WTC11 (cell line): ENCODE results near the gene ABCB11. TPM values are rescaled to one million over a fixed set of nuclear protein-coding genes. Genes with fewer than 3 reads are reported as not detected.

ENCODE experiments used
- ATAC-seq: fragments of 200-7000 bp; cut with Tn5 transposase; 2 replicates; pipeline ENCODE4 v1.10.0; 2021; ENCODE audit warnings: mild to moderate bottlenecking, moderate library complexity
- CTCF ChIA-PET: fragments of 300-600 bp; sonication (Branson Sonifier 250); formaldehyde crosslinking; loops from one replicate; lab custom pipeline; 2021; ENCODE audit warnings: antibody characterized with exemption; lab: Charles Lee
- POLR2A ChIA-PET: fragments of 350-600 bp; sonication (Branson Sonifier 250); formaldehyde crosslinking; loops from one replicate; lab custom pipeline; 2021; ENCODE audit warnings: antibody characterized with exemption; lab: Charles Lee
- DNase-seq: peaks from one replicate; pipeline ENCODE4 v3.0.0; 2021; ENCODE audit warnings: low spot score
- H3K27ac Mint-ChIP-seq: 2 replicates; pipeline ENCODE4 v1.8.0; 2021; ENCODE audit warnings: mixed read lengths
- H3K27me3 Mint-ChIP-seq: 2 replicates; pipeline ENCODE4 v1.8.0; 2021; ENCODE audit warnings: low read depth, mild to moderate bottlenecking, moderate library complexity, mixed read lengths
- H3K36me3 Mint-ChIP-seq: 2 replicates; pipeline ENCODE4 v1.8.0; 2021; ENCODE audit warnings: mixed read lengths
- H3K4me1 Mint-ChIP-seq: 2 replicates; pipeline ENCODE4 v1.8.0; 2022; ENCODE audit warnings: mixed read lengths
- H3K4me3 Mint-ChIP-seq: 2 replicates; pipeline ENCODE4 v1.8.0; 2021; ENCODE audit warnings: mild to moderate bottlenecking, moderate library complexity, mixed read lengths
- H3K9me3 Mint-ChIP-seq: 2 replicates; pipeline ENCODE4 v1.8.0; 2021; ENCODE audit warnings: mixed read lengths
- ETV6 ChIP-seq: sonication (generic); formaldehyde crosslinking; IDR thresholded peaks from 2 replicates; pipeline ENCODE4 v1.8.1; 2022; ENCODE audit warnings: mild to moderate bottlenecking, missing genetic modification reagents
- FOXJ3 ChIP-seq: sonication (generic); formaldehyde crosslinking; IDR thresholded peaks from 2 replicates; pipeline ENCODE4 v1.9.0; 2021; ENCODE audit warnings: missing genetic modification reagents, mild to moderate bottlenecking, borderline replicate concordance
- FOXK1 ChIP-seq: sonication (generic); formaldehyde crosslinking; IDR thresholded peaks from 2 replicates; pipeline ENCODE4 v1.8.0; 2022; ENCODE audit warnings: mild to moderate bottlenecking, moderate library complexity, missing genetic modification reagents
- GTF2I ChIP-seq: fragments of 250-450 bp; sonication (Bioruptor Pico); conservative IDR thresholded peaks from 2 replicates; pipeline ENCODE4 v1.4.0; 2021; ENCODE audit warnings: mild to moderate bottlenecking
- NR3C1 ChIP-seq: sonication (generic); formaldehyde crosslinking; conservative IDR thresholded peaks from 2 replicates; pipeline ENCODE4 v1.8.1; 2023; ENCODE audit warnings: low read depth, mild to moderate bottlenecking, missing genetic modification reagents
- PRRX2 ChIP-seq: fragments of 250-450 bp; sonication (Bioruptor Pico); IDR thresholded peaks from 2 replicates; pipeline ENCODE4 v1.8.0; 2021; ENCODE audit warnings: mild to moderate bottlenecking
- SOX15 ChIP-seq: fragments of 250-450 bp; sonication (Bioruptor Pico); IDR thresholded peaks from 2 replicates; pipeline ENCODE4 v1.9.0; 2021; ENCODE audit warnings: mild to moderate bottlenecking
- TCF7 ChIP-seq: sonication (generic); formaldehyde crosslinking; IDR thresholded peaks from 2 replicates; pipeline ENCODE4 v1.8.0; 2022; ENCODE audit warnings: mild to moderate bottlenecking, low read depth, missing genetic modification reagents, moderate library complexity
- ZNF396 ChIP-seq: fragments of 250-450 bp; sonication (Bioruptor Pico); IDR thresholded peaks from 2 replicates; pipeline ENCODE4 v1.8.0; 2021; ENCODE audit warnings: mild to moderate bottlenecking, moderate library complexity, borderline replicate concordance
- ZNF423 ChIP-seq: fragments of 250-450 bp; sonication (Bioruptor Pico); IDR thresholded peaks from 2 replicates; pipeline ENCODE4 v2.1.2; 2022; ENCODE audit warnings: mild to moderate bottlenecking, moderate library complexity
- total RNA-seq: library from RNA; stranded (reverse); gene quantifications from 3 replicates; pipeline ENCODE4 v1.2.3, GENCODE V29; 2021
- TF ChIP-seq, protein P1 (sequence below): sonication (generic); formaldehyde crosslinking; IDR thresholded peaks from 2 replicates; pipeline ENCODE4 v1.8.0; 2022; ENCODE audit warnings: missing genetic modification reagents
- TF ChIP-seq, protein P2 (sequence below): fragments of 200-600 bp; IDR thresholded peaks from 2 replicates; pipeline ENCODE4 v1.8.0; 2022; ENCODE audit warnings: antibody characterized with exemption
- TF ChIP-seq, protein P3 (sequence below): sonication (generic); formaldehyde crosslinking; IDR thresholded peaks from 2 replicates; pipeline ENCODE4 v1.8.1; 2023; ENCODE audit warnings: mild to moderate bottlenecking, missing genetic modification reagents, moderate library complexity
- TF ChIP-seq, protein P4 (sequence below): fragments of 250-450 bp; sonication (Bioruptor Pico); IDR thresholded peaks from 2 replicates; pipeline ENCODE4 v1.9.0; 2021; ENCODE audit warnings: mild to moderate bottlenecking
- TF ChIP-seq, protein P5 (sequence below): sonication (generic); formaldehyde crosslinking; IDR thresholded peaks from 2 replicates; pipeline ENCODE4 v1.8.0; 2023; ENCODE audit warnings: mild to moderate bottlenecking, missing genetic modification reagents
- TF ChIP-seq, protein P6 (sequence below): sonication (generic); formaldehyde crosslinking; IDR thresholded peaks from 2 replicates; pipeline ENCODE4 v1.8.1; 2022; ENCODE audit warnings: missing genetic modification reagents, borderline replicate concordance
- TF ChIP-seq, protein P7 (sequence below): sonication (generic); formaldehyde crosslinking; IDR thresholded peaks from 2 replicates; pipeline ENCODE4 v1.8.0; 2023; ENCODE audit warnings: missing genetic modification reagents
- TF ChIP-seq, protein P8 (sequence below): sonication (generic); formaldehyde crosslinking; IDR thresholded peaks from 2 replicates; pipeline ENCODE4 v1.8.1; 2023; ENCODE audit warnings: mild to moderate bottlenecking, missing genetic modification reagents, borderline replicate concordance

The ABCB11 gene
- total RNA-seq, 1 experiment from 2014 or later, result 0.77 TPM

DNA sequence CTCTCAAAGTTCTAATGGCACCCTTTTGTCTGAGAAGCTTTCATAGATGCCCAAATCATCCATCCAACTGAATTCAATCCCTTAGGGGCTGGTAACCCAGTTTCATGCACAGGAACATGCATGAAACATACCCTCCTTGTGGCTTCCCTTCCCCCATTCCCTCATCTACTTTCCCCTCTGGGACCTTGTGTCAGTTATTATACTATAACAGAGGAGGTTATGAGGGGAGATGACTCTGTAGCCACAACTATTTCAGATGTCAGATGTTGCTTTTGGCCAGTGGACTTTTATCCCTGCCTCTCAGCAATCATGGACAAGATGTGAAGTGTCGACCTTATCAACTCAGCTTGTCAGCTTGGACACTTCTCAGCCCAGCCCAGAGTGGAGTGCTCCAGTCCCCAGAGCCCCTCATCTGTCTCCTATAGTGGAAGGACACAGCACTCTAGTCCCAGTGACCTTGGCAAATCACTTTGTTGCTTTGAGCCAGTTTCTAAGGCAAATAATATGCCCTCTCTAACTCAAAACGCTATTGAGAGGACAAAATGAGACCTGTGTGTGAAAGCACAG, 46.6 kb upstream of the ABCB11 start (continued):
- TF ChIP-seq, protein P1, sequence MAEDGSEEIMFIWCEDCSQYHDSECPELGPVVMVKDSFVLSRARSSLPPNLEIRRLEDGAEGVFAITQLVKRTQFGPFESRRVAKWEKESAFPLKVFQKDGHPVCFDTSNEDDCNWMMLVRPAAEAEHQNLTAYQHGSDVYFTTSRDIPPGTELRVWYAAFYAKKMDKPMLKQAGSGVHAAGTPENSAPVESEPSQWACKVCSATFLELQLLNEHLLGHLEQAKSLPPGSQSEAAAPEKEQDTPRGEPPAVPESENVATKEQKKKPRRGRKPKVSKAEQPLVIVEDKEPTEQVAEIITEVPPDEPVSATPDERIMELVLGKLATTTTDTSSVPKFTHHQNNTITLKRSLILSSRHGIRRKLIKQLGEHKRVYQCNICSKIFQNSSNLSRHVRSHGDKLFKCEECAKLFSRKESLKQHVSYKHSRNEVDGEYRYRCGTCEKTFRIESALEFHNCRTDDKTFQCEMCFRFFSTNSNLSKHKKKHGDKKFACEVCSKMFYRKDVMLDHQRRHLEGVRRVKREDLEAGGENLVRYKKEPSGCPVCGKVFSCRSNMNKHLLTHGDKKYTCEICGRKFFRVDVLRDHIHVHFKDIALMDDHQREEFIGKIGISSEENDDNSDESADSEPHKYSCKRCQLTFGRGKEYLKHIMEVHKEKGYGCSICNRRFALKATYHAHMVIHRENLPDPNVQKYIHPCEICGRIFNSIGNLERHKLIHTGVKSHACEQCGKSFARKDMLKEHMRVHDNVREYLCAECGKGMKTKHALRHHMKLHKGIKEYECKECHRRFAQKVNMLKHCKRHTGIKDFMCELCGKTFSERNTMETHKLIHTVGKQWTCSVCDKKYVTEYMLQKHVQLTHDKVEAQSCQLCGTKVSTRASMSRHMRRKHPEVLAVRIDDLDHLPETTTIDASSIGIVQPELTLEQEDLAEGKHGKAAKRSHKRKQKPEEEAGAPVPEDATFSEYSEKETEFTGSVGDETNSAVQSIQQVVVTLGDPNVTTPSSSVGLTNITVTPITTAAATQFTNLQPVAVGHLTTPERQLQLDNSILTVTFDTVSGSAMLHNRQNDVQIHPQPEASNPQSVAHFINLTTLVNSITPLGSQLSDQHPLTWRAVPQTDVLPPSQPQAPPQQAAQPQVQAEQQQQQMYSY (CRISPR knock-in tag), result no peak
- TF ChIP-seq GTF2I (CRISPR knock-in tag) (no peak), TCF7 (CRISPR knock-in tag) (no peak)

DNA sequence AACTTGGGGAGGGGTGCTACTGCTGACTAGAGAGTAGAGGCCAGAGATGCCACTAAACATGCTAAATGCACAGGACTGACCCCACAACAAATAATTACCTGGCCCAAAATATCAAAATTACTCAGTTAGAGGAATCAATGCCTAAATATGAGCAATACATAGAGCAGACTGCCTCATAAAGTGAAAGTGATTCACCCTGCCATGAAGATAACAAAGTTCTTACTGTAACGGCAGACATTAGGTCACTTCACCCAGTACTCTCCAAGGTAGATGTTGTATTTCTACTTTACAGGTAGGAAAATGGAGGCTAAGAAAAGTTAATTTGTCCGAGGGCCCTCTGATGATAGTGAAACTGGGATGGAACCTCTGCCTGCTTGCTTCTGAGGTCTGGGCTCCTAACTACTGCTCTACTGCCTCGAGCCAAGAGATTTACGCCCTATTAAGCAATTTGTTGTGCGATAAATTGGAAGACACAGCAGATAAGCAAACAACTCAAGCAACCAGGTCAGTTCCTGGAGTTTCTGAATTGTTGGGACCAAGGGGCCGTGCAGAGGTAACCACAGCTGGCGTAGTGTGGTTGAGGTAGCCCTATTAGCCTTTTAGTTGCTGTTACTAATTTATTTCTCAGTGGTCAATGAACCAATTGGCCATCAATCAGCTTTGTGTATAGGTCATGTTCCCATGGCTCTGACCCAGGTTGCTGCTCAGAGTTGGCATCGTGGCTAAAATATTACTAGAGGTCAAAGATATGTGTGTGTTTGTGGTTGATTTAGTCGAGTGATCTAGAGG, 43.0 kb upstream of the ABCB11 start:
- ATAC-seq, result no peak
- no peak for DNase-seq
- ChIA-PET CTCF (interaction anchor here (1.4 kb wide), 1 partner anchor 148 kb away, joined by 3 read pairs; no protein-coding TSS in a partner anchor), POLR2A (no interaction called here)
- Mint-ChIP-seq H3K27me3 (no peaks in the 10 kb centered on the region; the same call in 1 of the 2 replicates), H3K4me1 (no peaks in the 10 kb centered on the region), H3K9me3 (no peaks in the 10 kb centered on the region), H3K36me3 (no peaks in the 10 kb centered on the region), H3K27ac (no peak overlapping the region), H3K4me3 (no peak overlapping the region)
- TF ChIP-seq, protein P2, sequence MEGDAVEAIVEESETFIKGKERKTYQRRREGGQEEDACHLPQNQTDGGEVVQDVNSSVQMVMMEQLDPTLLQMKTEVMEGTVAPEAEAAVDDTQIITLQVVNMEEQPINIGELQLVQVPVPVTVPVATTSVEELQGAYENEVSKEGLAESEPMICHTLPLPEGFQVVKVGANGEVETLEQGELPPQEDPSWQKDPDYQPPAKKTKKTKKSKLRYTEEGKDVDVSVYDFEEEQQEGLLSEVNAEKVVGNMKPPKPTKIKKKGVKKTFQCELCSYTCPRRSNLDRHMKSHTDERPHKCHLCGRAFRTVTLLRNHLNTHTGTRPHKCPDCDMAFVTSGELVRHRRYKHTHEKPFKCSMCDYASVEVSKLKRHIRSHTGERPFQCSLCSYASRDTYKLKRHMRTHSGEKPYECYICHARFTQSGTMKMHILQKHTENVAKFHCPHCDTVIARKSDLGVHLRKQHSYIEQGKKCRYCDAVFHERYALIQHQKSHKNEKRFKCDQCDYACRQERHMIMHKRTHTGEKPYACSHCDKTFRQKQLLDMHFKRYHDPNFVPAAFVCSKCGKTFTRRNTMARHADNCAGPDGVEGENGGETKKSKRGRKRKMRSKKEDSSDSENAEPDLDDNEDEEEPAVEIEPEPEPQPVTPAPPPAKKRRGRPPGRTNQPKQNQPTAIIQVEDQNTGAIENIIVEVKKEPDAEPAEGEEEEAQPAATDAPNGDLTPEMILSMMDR, result no peak
- TF ChIP-seq SOX15 (CRISPR knock-in tag) (no peak), FOXJ3 (no peak), ZNF423 (CRISPR knock-in tag) (no peak), ZNF396 (CRISPR knock-in tag) (no peak), NR3C1 (CRISPR knock-in tag) (no peak), ETV6 (no peak), PRRX2 (no peak), FOXK1 (CRISPR knock-in tag) (no peak)
- TF ChIP-seq, protein P3, sequence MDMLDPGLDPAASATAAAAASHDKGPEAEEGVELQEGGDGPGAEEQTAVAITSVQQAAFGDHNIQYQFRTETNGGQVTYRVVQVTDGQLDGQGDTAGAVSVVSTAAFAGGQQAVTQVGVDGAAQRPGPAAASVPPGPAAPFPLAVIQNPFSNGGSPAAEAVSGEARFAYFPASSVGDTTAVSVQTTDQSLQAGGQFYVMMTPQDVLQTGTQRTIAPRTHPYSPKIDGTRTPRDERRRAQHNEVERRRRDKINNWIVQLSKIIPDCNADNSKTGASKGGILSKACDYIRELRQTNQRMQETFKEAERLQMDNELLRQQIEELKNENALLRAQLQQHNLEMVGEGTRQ (CRISPR knock-in tag), result no peak
- TF ChIP-seq, protein P4, sequence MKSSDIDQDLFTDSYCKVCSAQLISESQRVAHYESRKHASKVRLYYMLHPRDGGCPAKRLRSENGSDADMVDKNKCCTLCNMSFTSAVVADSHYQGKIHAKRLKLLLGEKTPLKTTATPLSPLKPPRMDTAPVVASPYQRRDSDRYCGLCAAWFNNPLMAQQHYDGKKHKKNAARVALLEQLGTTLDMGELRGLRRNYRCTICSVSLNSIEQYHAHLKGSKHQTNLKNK (CRISPR knock-in tag), result no peak
- TF ChIP-seq, protein P5, sequence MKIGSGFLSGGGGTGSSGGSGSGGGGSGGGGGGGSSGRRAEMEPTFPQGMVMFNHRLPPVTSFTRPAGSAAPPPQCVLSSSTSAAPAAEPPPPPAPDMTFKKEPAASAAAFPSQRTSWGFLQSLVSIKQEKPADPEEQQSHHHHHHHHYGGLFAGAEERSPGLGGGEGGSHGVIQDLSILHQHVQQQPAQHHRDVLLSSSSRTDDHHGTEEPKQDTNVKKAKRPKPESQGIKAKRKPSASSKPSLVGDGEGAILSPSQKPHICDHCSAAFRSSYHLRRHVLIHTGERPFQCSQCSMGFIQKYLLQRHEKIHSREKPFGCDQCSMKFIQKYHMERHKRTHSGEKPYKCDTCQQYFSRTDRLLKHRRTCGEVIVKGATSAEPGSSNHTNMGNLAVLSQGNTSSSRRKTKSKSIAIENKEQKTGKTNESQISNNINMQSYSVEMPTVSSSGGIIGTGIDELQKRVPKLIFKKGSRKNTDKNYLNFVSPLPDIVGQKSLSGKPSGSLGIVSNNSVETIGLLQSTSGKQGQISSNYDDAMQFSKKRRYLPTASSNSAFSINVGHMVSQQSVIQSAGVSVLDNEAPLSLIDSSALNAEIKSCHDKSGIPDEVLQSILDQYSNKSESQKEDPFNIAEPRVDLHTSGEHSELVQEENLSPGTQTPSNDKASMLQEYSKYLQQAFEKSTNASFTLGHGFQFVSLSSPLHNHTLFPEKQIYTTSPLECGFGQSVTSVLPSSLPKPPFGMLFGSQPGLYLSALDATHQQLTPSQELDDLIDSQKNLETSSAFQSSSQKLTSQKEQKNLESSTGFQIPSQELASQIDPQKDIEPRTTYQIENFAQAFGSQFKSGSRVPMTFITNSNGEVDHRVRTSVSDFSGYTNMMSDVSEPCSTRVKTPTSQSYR, result no peak
- TF ChIP-seq, protein P6, sequence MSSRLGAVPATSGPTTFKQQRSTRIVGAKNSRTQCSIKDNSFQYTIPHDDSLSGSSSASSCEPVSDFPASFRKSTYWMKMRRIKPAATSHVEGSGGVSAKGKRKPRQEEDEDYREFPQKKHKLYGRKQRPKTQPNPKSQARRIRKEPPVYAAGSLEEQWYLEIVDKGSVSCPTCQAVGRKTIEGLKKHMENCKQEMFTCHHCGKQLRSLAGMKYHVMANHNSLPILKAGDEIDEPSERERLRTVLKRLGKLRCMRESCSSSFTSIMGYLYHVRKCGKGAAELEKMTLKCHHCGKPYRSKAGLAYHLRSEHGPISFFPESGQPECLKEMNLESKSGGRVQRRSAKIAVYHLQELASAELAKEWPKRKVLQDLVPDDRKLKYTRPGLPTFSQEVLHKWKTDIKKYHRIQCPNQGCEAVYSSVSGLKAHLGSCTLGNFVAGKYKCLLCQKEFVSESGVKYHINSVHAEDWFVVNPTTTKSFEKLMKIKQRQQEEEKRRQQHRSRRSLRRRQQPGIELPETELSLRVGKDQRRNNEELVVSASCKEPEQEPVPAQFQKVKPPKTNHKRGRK, result no peak
- TF ChIP-seq, protein P7, sequence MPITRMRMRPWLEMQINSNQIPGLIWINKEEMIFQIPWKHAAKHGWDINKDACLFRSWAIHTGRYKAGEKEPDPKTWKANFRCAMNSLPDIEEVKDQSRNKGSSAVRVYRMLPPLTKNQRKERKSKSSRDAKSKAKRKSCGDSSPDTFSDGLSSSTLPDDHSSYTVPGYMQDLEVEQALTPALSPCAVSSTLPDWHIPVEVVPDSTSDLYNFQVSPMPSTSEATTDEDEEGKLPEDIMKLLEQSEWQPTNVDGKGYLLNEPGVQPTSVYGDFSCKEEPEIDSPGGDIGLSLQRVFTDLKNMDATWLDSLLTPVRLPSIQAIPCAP (CRISPR knock-in tag), result no peak
- TF ChIP-seq, protein P8, sequence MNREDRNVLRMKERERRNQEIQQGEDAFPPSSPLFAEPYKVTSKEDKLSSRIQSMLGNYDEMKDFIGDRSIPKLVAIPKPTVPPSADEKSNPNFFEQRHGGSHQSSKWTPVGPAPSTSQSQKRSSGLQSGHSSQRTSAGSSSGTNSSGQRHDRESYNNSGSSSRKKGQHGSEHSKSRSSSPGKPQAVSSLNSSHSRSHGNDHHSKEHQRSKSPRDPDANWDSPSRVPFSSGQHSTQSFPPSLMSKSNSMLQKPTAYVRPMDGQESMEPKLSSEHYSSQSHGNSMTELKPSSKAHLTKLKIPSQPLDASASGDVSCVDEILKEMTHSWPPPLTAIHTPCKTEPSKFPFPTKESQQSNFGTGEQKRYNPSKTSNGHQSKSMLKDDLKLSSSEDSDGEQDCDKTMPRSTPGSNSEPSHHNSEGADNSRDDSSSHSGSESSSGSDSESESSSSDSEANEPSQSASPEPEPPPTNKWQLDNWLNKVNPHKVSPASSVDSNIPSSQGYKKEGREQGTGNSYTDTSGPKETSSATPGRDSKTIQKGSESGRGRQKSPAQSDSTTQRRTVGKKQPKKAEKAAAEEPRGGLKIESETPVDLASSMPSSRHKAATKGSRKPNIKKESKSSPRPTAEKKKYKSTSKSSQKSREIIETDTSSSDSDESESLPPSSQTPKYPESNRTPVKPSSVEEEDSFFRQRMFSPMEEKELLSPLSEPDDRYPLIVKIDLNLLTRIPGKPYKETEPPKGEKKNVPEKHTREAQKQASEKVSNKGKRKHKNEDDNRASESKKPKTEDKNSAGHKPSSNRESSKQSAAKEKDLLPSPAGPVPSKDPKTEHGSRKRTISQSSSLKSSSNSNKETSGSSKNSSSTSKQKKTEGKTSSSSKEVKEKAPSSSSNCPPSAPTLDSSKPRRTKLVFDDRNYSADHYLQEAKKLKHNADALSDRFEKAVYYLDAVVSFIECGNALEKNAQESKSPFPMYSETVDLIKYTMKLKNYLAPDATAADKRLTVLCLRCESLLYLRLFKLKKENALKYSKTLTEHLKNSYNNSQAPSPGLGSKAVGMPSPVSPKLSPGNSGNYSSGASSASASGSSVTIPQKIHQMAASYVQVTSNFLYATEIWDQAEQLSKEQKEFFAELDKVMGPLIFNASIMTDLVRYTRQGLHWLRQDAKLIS, result no peak
